RWPE2 (cell line): ENCODE data around the gene NXN.

Source experiments
- ATAC-seq: fragments of 200-7000 bp; cut with Tn5 transposase; 3 replicates; pipeline ENCODE4 v1.9.1; 2021; ENCODE audit warnings: low read depth
- DNase-seq: peaks from one replicate; pipeline ENCODE4 v3.0.0-alpha.2; 2020; ENCODE audit warnings: low spot score
- H3K27ac ChIP-seq: fragments of 450-650 bp; 2 replicates; pipeline ENCODE4 v1.5.1; 2017; ENCODE audit warnings: mild to moderate bottlenecking; ENCODE audit not compliant: poor library complexity, severe bottlenecking
- H3K27me3 ChIP-seq: fragments of 250-450 bp; sonication (Bioruptor Pico); 2 replicates; pipeline ENCODE4 v1.5.1; 2021; ENCODE audit warnings: mild to moderate bottlenecking, moderate library complexity; ENCODE audit not compliant: insufficient read depth, poor library complexity, severe bottlenecking
- H3K36me3 ChIP-seq: fragments of 250-450 bp; sonication (Bioruptor Pico); 2 replicates; pipeline ENCODE4 v1.5.1; 2020; ENCODE audit warnings: low read depth, mild to moderate bottlenecking, moderate library complexity
- H3K4me1 ChIP-seq: fragments of 250-450 bp; sonication (Bioruptor Pico); 2 replicates; pipeline ENCODE4 v1.5.1; 2021; ENCODE audit warnings: mild to moderate bottlenecking, moderate library complexity; ENCODE audit not compliant: insufficient read depth, poor library complexity, severe bottlenecking
- H3K4me3 ChIP-seq: fragments of 250-450 bp; sonication (Bioruptor Pico); 2 replicates; pipeline ENCODE4 v1.5.1; 2021; ENCODE audit warnings: mild to moderate bottlenecking, moderate library complexity; ENCODE audit not compliant: severe bottlenecking
- H3K9me3 ChIP-seq: fragments of 250-450 bp; sonication (Bioruptor Pico); 2 replicates; pipeline ENCODE4 v1.5.1; 2021; ENCODE audit warnings: mild to moderate bottlenecking, moderate library complexity; ENCODE audit not compliant: severe bottlenecking
- CTCF ChIP-seq: fragments of 450-650 bp; IDR thresholded peaks from one replicate; pipeline ENCODE4 v1.5.1; 2017; ENCODE audit warnings: mild to moderate bottlenecking, moderate library complexity; ENCODE audit not compliant: poor library complexity, severe bottlenecking

Gene NXN

GRCh38 chr17:1003972-1004768 is 24.6 kb upstream of the NXN start:
- Histone ChIP-seq H3K27ac (no peak overlapping the region), H3K9me3 (no peaks in the 10 kb centered on the region), H3K4me1 (peaks cover 6% of the 10 kb centered on the region), H3K4me3 (no peak overlapping the region), H3K36me3 (peaks cover 52% of the 10 kb centered on the region), H3K27me3 (no peaks in the 10 kb centered on the region)
- TF ChIP-seq CTCF, result no peak
- DNase-seq, result peak; percentile 57
- peak; percentile 31 for ATAC-seq

GRCh38 chr17:1003633-1003971 is 24.0 kb upstream of the NXN start:
- no peak; the same call in 1 of the 3 replicates for ATAC-seq
- TF ChIP-seq CTCF, result no peak
- H3K4me1 ChIP-seq, result peaks cover 6% of the 10 kb centered on the region
- H3K4me3 ChIP-seq, result no peak overlapping the region
- H3K27me3 ChIP-seq, result no peaks in the 10 kb centered on the region
- H3K9me3 ChIP-seq, result no peaks in the 10 kb centered on the region
- H3K36me3 ChIP-seq, result peaks cover 58% of the 10 kb centered on the region
- DNase-seq, result no peak
- H3K27ac ChIP-seq, result no peak overlapping the region

GRCh38 chr17:1002771-1003555 is 23.4 kb upstream of the NXN start:
- no peak overlapping the region for H3K4me3 ChIP-seq
- H3K4me1 ChIP-seq, result peaks cover 9% of the 10 kb centered on the region
- peaks cover 64% of the 10 kb centered on the region for H3K36me3 ChIP-seq
- no peaks in the 10 kb centered on the region for H3K9me3 ChIP-seq
- TF ChIP-seq CTCF, result no peak
- H3K27me3 ChIP-seq, result no peaks in the 10 kb centered on the region
- no peak for DNase-seq
- no peak for ATAC-seq
- no peak overlapping the region for H3K27ac ChIP-seq

- no peak for ATAC-seq
- no peak for TF ChIP-seq CTCF
- Histone ChIP-seq H3K9me3 (no peaks in the 10 kb centered on the region), H3K4me3 (no peak overlapping the region), H3K4me1 (peaks cover 11% of the 10 kb centered on the region), H3K27me3 (no peaks in the 10 kb centered on the region), H3K36me3 (peaks cover 66% of the 10 kb centered on the region), H3K27ac (no peak overlapping the region)
- DNase-seq, result no peak
These were observed 22.8 kb upstream of the NXN start for GRCh38 chr17:1002412-1002753.
